Hepatocyte (in vitro differentiated cells): ENCODE data around the gene SLAMF8. TPM values are rescaled to one million over a fixed set of nuclear protein-coding genes. Genes with fewer than 3 reads are reported as not detected.

ENCODE experiments used
- DNase-seq: peaks from one replicate; pipeline ENCODE4 v3.0.0-alpha.2; 2016; ENCODE audit warnings: low spot score
- H2AFZ ChIP-seq: fragments of 200-600 bp; sonication (generic); 2 replicates; pipeline ENCODE4 v1.6.0; 2016; ENCODE audit warnings: antibody characterized with exemption, mild to moderate bottlenecking
- H3K27ac ChIP-seq: fragments of 200-600 bp; sonication (generic); 2 replicates; pipeline ENCODE4 v1.5.1; 2016; ENCODE audit warnings: mild to moderate bottlenecking
- H3K27me3 ChIP-seq: fragments of 200-600 bp; sonication (generic); 2 replicates; pipeline ENCODE4 v1.6.1; 2016
- H3K36me3 ChIP-seq: fragments of 200-600 bp; sonication (generic); replicated peaks from 2 replicates; pipeline ENCODE4 v1.5.1; 2016; ENCODE audit warnings: low read depth; ENCODE audit not compliant: insufficient read depth
- H3K4me1 ChIP-seq: fragments of 200-600 bp; sonication (generic); 2 replicates; pipeline ENCODE4 v1.5.1; 2016; ENCODE audit warnings: mild to moderate bottlenecking, moderate library complexity; ENCODE audit not compliant: insufficient read depth
- H3K4me2 ChIP-seq: fragments of 200-600 bp; sonication (generic); 2 replicates; pipeline ENCODE4 v1.6.0; 2016
- H3K4me3 ChIP-seq: fragments of 200-600 bp; sonication (generic); 2 replicates; pipeline ENCODE4 v1.5.1; 2016; ENCODE audit warnings: mild to moderate bottlenecking
- H3K79me2 ChIP-seq: fragments of 200-600 bp; sonication (generic); 2 replicates; pipeline ENCODE4 v1.6.0; 2017; ENCODE audit warnings: mild to moderate bottlenecking
- H3K9me2 ChIP-seq: fragments of 200-600 bp; sonication (generic); replicated peaks from 2 replicates; pipeline ENCODE4 v1.6.0; 2017; ENCODE audit warnings: mild to moderate bottlenecking; ENCODE audit not compliant: insufficient read depth
- H3K9me3 ChIP-seq: fragments of 200-600 bp; sonication (generic); 2 replicates; pipeline ENCODE4 v1.5.1; 2016; ENCODE audit warnings: low read depth, mild to moderate bottlenecking
- H4K20me1 ChIP-seq: fragments of 200-600 bp; sonication (generic); 2 replicates; pipeline ENCODE4 v1.6.0; 2016; ENCODE audit warnings: mild to moderate bottlenecking; ENCODE audit not compliant: insufficient read depth, poor library complexity, severe bottlenecking
- CTCF ChIP-seq: fragments of 200-600 bp; sonication (generic); IDR thresholded peaks from 2 replicates; pipeline ENCODE4 v1.5.1; 2016; ENCODE audit warnings: antibody characterized with exemption, mild to moderate bottlenecking; ENCODE audit not compliant: poor library complexity
- EZH2 ChIP-seq: fragments of 200-600 bp; sonication (generic); IDR thresholded peaks from 2 replicates; pipeline ENCODE4 v1.6.1; 2016; ENCODE audit warnings: antibody characterized with exemption, mild to moderate bottlenecking, borderline replicate concordance
- EZH2phosphoT487 ChIP-seq: fragments of 200-600 bp; sonication (generic); IDR thresholded peaks from one replicate; pipeline ENCODE4 v1.6.1; 2018; ENCODE audit warnings: antibody characterized with exemption, mild to moderate bottlenecking, low read depth, moderate library complexity; ENCODE audit not compliant: unreplicated experiment, severe bottlenecking
- WGBS: methylation state at CpG from one replicate; pipeline ENCODE4 v1.1.6; 2016; ENCODE audit warnings: low lambda C conversion rate; ENCODE audit errors: missing lambda C conversion rate; 5-methylcytosine and 5-hydroxymethylcytosine counted together
- polyA plus RNA-seq: library from polyadenylated mRNA; unstranded; fragments of >200 nt; fragmentation: Nextera tagmentation; extraction: Ambion mirVana; gene quantifications from 2 replicates; pipeline ENCODE4 v1.2.1, GENCODE V29; 2016
- total RNA-seq: library from RNA; depleted of rRNA; stranded (reverse); fragments of >200 nt; gene quantifications from 2 replicates; pipeline ENCODE4 v1.2.3, GENCODE V29; 2014

The SLAMF8 gene
- total and polyA plus RNA-seq, 2 experiments from 2014 or later, result 0.57 to 0.74 TPM

- H3K27me3 ChIP-seq, result no peaks in the 10 kb centered on the region
- no peak overlapping the region for H3K4me2 ChIP-seq
- H3K79me2 ChIP-seq, result no peaks in the 10 kb centered on the region
- TF ChIP-seq EZH2 (no peak), EZH2phosphoT487 (no peak), CTCF (no peak)
- 82% methylated on average over 3 of the region's 3 CpGs for WGBS
- H3K9me3 ChIP-seq, result no peaks in the 10 kb centered on the region
- no peak overlapping the region for H2AFZ ChIP-seq
- no peak overlapping the region for H3K27ac ChIP-seq
- H3K4me3 ChIP-seq, result no peak overlapping the region
- peaks cover 2% of the 10 kb centered on the region for H3K4me1 ChIP-seq
- no peaks in the 10 kb centered on the region for H3K9me2 ChIP-seq
- DNase-seq, result no peak
- H4K20me1 ChIP-seq, result no peaks in the 10 kb centered on the region
- no peaks in the 10 kb centered on the region for H3K36me3 ChIP-seq
Measured at GRCh38 chr1:159880430-159880829, 53.8 kb downstream of the SLAMF8 start.

- Histone ChIP-seq H3K36me3 (no peaks in the 10 kb centered on the region), H3K27ac (peak overlapping the region; percentile 37), H3K9me2 (no peaks in the 10 kb centered on the region), H3K79me2 (no peaks in the 10 kb centered on the region), H3K27me3 (no peaks in the 10 kb centered on the region), H2AFZ (no peak overlapping the region), H4K20me1 (no peaks in the 10 kb centered on the region), H3K4me1 (peaks cover 2% of the 10 kb centered on the region), H3K4me2 (no peak overlapping the region), H3K4me3 (no peak overlapping the region), H3K9me3 (no peaks in the 10 kb centered on the region)
- no peak for TF ChIP-seq CTCF
- TF ChIP-seq EZH2phosphoT487, result no peak
- TF ChIP-seq EZH2, result no peak
- WGBS, result 68% methylated on average over 6 of the region's 6 CpGs
- DNase-seq, result peak; percentile 91
Measured at GRCh38 chr1:159881622-159882526, 55.2 kb downstream of the SLAMF8 start.

DNA sequence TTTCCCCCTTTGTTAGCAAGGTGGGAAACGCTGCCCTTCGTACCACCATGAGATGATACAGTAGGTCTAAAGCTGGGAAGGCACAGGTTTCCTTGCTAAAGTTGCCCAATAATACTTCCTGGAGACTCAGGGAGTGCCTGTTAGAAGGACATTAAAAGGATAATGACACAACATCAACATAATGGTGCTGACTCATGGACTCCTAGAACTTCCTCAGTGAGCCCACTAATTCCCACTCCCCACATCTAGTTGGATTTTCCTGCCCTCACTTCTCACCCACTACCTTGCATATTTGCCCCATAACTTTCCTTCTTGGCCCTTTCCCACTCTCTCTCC, 55.8 kb downstream of the SLAMF8 start:
- H4K20me1 ChIP-seq, result no peaks in the 10 kb centered on the region
- peak overlapping the region; percentile 37 for H3K27ac ChIP-seq
- no peak for DNase-seq
- H3K27me3 ChIP-seq, result no peaks in the 10 kb centered on the region
- H3K4me3 ChIP-seq, result no peak overlapping the region
- peaks cover 2% of the 10 kb centered on the region for H3K4me1 ChIP-seq
- no peaks in the 10 kb centered on the region for H3K36me3 ChIP-seq
- H3K9me3 ChIP-seq, result no peaks in the 10 kb centered on the region
- 93% methylated on average over 2 of the region's 2 CpGs for WGBS
- no peak for TF ChIP-seq CTCF
- TF ChIP-seq EZH2phosphoT487, result no peak
- no peak for TF ChIP-seq EZH2
- H3K4me2 ChIP-seq, result no peak overlapping the region
- no peaks in the 10 kb centered on the region for H3K9me2 ChIP-seq
- H3K79me2 ChIP-seq, result no peaks in the 10 kb centered on the region
- H2AFZ ChIP-seq, result no peak overlapping the region
